Measurements from ENCODE around the gene KRTAP2-3. TPM values are rescaled to one million over a fixed set of nuclear protein-coding genes. Genes with fewer than 3 reads are reported as not detected.
"Not testable (repeated sequence)": the region's sequence is repeated elsewhere in the genome, so short reads cannot be mapped to it uniquely, and the experiment has no call there.

Gene KRTAP2-3
- total and polyA plus RNA-seq, 9 donors, result not detected

DNA sequence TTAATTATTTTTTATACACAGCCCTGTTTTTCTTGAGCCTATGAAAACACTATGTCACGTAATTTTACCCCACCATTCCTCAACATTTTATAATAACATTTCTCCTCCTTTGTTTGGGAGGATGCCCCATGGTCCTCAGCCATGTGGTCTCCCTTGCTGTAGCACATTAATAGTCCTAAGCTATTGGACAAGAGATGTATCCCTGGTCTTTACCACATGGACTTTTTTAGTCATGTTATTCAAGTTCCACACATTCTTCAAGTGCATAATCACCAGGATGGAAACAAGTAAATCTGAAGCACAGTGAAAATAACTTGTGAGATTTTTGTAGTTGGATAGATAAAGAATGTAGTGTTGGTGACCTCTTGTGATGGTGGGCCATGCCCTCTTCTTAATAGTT lies 2.0 kb upstream of the KRTAP2-3 start:
- Histone ChIP-seq H3K4me3 (no peak overlapping the region), H3K9me3 (no peaks in the 10 kb centered on the region), H3K4me1 (ENCODE audit: insufficient read depth) (peaks cover 2% of the 10 kb centered on the region), H3K36me3 (no peaks in the 10 kb centered on the region), H3K27me3 (no peaks in the 10 kb centered on the region), H3K27ac (no peak overlapping the region)
- TF ChIP-seq POLR2A (IDR thresholded peaks at IDR 0.05) (no peak), EP300 (IDR thresholded peaks at IDR 0.05) (no peak)
- TF ChIP-seq, protein P1, sequence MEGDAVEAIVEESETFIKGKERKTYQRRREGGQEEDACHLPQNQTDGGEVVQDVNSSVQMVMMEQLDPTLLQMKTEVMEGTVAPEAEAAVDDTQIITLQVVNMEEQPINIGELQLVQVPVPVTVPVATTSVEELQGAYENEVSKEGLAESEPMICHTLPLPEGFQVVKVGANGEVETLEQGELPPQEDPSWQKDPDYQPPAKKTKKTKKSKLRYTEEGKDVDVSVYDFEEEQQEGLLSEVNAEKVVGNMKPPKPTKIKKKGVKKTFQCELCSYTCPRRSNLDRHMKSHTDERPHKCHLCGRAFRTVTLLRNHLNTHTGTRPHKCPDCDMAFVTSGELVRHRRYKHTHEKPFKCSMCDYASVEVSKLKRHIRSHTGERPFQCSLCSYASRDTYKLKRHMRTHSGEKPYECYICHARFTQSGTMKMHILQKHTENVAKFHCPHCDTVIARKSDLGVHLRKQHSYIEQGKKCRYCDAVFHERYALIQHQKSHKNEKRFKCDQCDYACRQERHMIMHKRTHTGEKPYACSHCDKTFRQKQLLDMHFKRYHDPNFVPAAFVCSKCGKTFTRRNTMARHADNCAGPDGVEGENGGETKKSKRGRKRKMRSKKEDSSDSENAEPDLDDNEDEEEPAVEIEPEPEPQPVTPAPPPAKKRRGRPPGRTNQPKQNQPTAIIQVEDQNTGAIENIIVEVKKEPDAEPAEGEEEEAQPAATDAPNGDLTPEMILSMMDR (IDR thresholded peaks at IDR 0.05), result no peak
- 9 to 20% (median 15%) methylated on average over 1 of the region's 1 CpG for WGBS, 3 donors
- DNase-seq, result no peak
- intact Hi-C loops (cut with DNase I), result no loop called here

DNA sequence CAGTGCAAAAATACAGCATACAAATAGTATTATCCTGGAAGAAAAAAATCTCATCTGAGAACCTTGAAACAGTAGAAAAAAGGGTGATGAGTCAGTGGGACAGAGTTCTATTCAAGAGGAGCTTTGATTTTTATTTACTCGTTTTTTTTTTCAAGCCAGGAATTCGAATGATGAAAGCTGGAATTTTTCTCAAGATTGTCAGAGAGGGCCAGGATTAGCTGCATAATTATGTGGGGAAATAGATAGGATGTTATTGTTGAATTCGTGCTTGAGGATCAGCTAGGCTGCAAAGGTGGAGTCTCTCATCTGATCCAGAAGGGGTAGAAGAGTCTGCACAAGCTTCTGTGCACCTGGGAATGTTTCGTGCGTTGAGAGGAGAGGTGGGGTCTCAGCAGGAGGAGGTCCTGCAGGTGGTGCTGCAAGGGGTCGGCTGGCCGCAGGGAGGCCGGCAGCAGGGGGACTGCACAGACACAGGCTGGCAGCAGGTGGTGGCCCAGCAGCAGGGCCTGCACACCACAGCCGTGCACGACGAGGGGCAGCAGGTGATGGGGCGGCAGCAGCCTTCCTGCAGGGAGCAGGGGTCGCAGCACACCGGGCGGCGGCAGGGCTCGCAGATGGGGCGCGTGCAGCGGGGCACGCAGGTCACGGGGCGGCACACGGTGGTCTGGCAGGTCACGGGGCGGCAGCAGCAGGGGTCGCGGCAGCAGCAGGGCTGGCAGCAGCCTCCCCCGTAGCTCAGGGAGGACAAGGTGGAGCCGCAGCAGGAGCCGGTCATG lies 450 bp downstream of the KRTAP2-3 start:
- H3K36me3 ChIP-seq; H3K9me3 ChIP-seq; intact Hi-C loops (cut with DNase I); H3K27me3 ChIP-seq; H3K4me3 ChIP-seq; H3K4me1 ChIP-seq (ENCODE audit: insufficient read depth); H3K27ac ChIP-seq; DNase-seq: not testable (repeated sequence)
- WGBS, 3 donors, result 31 to 43% (median 43%) methylated on average over 10 to 12 of the region's 31 CpGs

DNA sequence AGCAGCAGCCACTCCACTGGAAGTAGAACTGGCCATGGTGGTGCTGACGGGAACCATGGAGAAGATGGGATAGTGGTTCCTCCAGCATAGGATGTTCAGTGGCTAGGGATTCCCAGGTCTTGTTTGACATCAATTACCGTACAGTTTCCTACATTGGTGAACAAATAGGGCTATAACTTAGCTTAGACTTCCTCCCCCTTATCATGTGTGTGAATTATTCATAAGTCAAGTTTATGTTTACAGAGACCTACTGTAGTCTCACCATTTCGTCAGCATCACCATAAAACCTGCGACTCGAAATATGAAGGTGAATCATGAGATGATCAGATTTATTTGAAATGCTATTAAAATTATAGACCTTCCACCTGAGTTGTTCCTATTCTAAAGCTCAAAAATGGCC lies 1.2 kb downstream of the KRTAP2-3 start:
- intact Hi-C loops (cut with DNase I), result no loop called here
- WGBS, 3 donors, result 87 to 93% (median 90%) methylated on average over 5 of the region's 5 CpGs
- no peaks in the 10 kb centered on the region for H3K9me3 ChIP-seq
- H3K36me3 ChIP-seq, result no peaks in the 10 kb centered on the region
- H3K4me1 ChIP-seq (ENCODE audit: insufficient read depth), result peaks cover 2% of the 10 kb centered on the region
- H3K4me3 ChIP-seq, result no peak overlapping the region
- H3K27ac ChIP-seq, result no peak overlapping the region
- no peaks in the 10 kb centered on the region for H3K27me3 ChIP-seq
- TF ChIP-seq, protein P1 (IDR thresholded peaks at IDR 0.05), result no peak
- TF ChIP-seq EP300 (IDR thresholded peaks at IDR 0.05) (no peak), POLR2A (IDR thresholded peaks at IDR 0.05) (no peak)
- DNase-seq, result no peak

DNA sequence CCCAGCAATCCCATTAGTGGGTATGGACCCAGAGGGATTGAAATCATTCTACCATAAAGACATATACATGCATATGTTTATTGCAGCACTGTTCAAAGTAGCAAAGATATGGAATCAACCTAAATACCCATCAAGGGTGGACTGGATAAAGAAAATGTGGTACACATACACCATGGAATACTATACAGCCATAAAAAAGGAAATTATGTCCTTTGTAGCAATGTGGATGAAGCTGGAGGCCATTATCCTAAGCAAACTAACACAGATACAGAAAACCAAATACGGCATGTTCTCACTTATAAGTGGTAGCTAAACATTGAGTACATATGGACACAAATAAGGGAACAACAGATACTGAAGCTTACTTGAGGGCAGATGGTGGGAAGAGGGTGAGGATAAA lies 2.4 kb downstream of the KRTAP2-3 start:
- Histone ChIP-seq H3K9me3 (no peaks in the 10 kb centered on the region), H3K27ac (no peak overlapping the region), H3K4me3 (no peak overlapping the region), H3K4me1 (ENCODE audit: insufficient read depth) (peaks cover 2% of the 10 kb centered on the region), H3K36me3 (no peaks in the 10 kb centered on the region), H3K27me3 (no peaks in the 10 kb centered on the region)
- WGBS, 3 donors, result 90 to 95% (median 94%) methylated on average over 1 of the region's 1 CpG
- DNase-seq, result no peak
- TF ChIP-seq, protein P1 (IDR thresholded peaks at IDR 0.05), result no peak
- TF ChIP-seq EP300 (IDR thresholded peaks at IDR 0.05) (no peak), POLR2A (IDR thresholded peaks at IDR 0.05) (no peak)
- intact Hi-C loops (cut with DNase I), result no loop called here

DNA sequence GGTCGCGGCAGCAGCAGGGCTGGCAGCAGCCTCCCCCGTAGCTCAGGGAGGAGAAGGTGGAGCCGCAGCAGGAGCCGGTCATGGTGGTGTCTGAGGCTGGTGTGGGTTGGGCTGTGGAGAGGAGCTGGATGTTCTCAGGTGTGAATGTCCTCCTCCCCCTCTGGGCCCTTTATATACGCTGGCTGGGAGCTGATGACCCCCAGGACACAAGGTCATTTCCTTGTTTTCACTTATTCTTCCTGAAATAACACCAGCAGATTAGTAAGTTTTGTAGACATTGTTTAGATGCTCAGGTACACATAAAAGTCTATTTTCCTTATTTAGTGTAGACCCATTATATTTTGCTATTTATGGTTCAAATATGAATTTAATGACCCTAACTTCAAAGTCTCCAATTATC lies 4.8 kb downstream of the KRTAP2-3 start, which contains the start of gene KRTAP2-2:
KRTAP2-2 (minus strand) TSS at position 101 of the 400 bp plus-strand sequence; CDS start at position 82, 19 bp downstream.
- H3K9me3 ChIP-seq; DNase-seq; H3K4me3 ChIP-seq; H3K4me1 ChIP-seq (ENCODE audit: insufficient read depth); intact Hi-C loops (cut with DNase I); H3K36me3 ChIP-seq; H3K27me3 ChIP-seq; H3K27ac ChIP-seq: not testable (repeated sequence)
- WGBS, 3 donors, result 11 to 48% (median 46%) methylated on average over 1 to 4 of the region's 6 CpGs

DNA sequence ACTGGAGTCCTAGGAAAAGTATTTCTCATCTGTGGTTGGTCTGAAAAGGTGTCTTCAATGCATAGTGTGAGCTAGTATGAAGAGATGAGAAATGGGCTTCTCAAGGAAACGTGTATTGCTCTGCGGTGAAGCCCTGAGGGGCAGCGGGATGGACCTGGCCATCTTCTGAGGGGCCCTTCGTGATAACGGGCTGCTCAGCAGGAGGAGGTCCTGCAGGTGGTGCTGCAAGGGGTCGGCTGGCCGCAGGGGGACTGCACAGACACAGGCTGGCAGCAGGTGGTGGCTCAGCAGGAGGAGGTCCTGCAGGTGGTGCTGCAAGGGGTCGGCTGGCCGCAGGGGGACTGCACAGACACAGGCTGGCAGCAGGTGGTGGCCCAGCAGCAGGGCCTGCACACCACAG lies 5.4 kb downstream of the KRTAP2-3 start:
- H3K27me3 ChIP-seq; H3K4me3 ChIP-seq; H3K9me3 ChIP-seq; intact Hi-C loops (cut with DNase I); H3K36me3 ChIP-seq; DNase-seq; H3K4me1 ChIP-seq (ENCODE audit: insufficient read depth); H3K27ac ChIP-seq: not testable (repeated sequence)
- WGBS, 3 donors, result 72 to 89% (median 85%) methylated on average over 7 to 9 of the region's 9 CpGs

Data from ovary (tissue), 9 donors.